GM18520 (cell line): Measurements from ENCODE around the gene LRMDA.

Experiments used
- ATAC-seq: cut with Tn5 transposase; IDR thresholded peaks from one replicate; pipeline ENCODE4 v1.9.1; 2021; ENCODE audit not compliant: unreplicated experiment

LRMDA gene

DNA sequence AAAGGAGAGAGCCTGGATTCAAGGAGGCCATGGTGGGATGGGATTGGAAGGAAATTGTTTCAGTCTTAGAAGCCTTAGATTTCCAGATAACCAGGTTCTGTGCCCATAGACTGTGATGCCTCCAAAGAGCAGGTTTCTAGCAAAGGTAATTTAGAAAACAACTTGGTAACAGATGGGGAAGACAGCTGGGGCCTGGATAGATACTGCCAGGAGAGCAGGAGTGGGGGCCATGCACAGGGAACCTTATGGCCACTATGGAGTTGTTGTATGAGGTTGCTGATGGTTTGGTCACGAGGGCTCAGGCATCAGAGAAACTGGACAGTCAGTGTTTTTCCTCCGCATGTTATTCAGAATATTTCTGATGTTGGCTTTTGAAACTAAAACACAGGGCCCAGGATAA lies 901.9 kb downstream of the LRMDA start:
- ATAC-seq, result no peak

DNA sequence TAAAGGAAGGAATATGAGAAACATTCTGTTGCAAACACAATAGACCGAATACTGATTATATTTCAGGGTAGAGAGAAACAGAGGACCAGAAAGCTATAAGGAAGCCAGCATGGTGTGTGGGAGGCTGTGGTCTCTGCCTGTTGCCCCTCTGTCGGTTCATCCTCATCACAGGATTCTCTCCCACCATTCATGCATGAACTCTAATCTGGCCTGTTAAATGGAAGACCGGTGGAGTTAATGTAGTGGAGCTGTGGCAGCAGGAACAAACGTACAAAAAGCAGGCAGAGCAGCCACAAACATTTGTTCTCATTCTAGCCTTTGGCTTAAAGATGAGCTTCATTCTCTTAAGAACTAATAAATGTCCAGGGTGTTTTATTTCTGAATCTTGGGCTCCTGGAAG lies 902.4 kb downstream of the LRMDA start:
- ATAC-seq, result no peak

DNA sequence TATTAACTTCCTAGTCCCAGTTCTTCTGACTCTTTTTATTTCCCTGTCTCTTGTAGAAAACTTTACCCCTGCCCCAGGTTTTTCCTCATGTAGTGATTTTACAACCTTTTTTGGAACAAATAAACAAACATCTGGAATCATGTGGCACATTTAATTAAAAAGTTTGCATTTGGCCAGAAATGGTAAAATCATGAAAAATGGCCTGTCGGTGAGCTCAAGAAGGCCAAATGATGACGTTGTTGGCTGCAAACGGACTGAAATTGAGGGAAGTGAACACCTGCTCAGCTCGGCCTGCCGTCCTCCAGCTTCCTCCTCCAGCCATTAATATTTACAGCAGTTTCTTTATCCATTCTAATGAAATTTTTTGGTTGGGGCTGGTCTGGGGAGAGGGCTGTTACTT lies 902.8 kb downstream of the LRMDA start:
- no peak for ATAC-seq

DNA sequence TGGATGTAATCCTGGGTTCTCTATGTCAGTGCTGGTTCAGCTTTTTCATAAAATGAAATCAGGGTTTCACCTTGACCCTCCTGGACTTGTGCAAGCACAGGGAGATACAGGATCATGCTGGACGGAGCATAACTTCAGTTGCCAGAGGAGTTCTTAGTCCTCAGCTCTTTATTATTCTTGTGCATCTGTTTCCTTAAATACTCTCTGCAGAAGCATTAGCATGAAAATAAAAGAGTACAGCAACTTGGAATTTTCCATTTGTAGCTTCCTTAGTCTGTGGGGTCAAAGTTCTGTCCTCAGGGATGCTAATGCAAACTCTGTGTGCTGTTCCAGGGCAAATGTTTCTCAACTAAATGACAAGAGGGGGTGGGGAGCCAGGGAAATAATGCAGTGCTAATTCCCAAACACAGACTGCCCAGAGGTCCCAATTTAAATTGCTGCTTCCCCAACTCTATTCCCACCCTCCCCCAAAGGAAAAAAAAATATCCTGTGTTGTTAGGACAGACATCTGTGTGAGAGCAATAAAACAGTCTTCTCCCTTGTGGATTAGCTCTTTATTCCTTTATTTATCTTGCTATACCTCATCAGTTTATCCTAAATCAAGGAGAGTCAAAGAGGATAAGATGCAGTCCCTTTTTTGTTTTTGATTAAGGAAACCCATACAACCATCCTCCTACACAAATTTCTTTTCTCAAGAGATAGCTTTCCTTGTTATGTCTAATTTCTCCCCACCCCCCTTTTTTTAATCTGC lies 905.0 kb downstream of the LRMDA start:
- no peak for ATAC-seq

DNA sequence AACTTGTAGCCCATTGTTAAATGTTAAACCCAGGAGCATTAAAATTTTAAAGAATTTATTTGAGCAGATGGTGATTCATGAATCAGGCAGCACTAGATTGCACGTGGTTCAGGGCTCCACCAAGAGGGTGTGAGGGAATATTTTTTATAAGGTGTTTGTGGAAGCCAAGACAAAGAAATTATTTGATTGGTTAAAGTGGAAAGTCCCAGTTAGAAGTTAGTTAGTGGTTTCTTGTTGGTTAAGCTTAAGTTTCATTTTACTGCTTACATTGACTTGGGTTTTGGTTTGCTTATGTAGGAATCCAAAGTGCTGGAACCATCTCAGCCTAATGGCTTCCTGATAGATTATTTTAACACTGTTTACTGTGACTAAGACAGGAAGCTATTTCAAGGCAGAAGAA lies 906.2 kb downstream of the LRMDA start:
- no peak for ATAC-seq

DNA sequence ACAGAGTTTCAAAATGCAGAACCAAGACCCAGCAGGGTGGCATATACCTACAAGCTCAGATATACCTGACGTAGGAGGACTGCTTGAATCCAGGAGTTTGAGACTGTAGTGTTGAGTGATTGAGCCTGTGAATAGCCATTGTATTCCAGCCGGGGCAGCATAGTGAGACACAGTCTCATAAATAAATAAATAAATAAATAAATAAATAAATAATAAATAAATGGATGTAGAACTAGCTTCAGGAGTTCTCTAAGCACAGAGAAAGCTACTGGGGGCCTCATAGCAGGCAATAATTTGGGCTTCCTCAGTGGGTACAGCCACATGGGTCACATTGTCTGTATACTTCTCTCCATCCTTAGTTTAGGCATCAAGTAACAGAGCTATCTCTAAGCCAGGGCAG lies 906.8 kb downstream of the LRMDA start:
- no peak for ATAC-seq

DNA sequence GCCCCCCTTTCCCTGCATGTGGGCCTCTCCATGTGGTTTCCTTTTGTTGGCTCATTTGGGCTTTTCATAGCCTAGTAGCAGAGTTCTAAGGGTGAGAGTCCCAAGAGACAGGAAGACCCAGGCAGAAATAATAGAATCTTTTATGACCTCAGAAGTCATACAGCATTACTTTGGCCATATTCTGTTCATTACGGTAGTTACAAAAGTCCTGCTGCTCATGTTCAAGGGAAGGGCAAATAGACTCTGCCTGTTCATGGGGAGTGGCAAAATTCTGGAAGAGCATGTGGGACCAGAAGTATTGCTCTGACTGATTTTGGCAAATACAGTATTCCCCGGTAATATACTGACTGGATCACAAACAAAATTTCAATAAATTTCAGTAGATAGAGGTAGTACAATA lies 910.3 kb downstream of the LRMDA start:
- ATAC-seq, result no peak

DNA sequence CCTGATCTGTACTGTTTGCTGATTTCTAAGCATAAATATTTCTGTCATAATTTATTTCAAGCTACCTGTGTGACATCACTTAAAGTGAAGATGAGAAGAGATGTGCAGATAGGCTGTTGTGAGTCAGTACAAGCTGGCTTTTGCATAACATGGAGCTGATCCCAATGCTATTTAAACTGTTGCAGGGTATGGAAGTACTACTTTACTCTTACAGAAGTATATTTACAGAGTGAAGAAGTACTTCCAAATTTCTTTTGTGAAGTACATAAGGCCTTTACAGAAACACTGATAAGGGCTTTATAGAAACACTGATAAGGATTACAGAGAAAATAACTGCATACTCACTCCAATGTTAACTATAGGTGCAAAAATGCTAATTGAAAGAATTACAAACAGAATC lies 911.6 kb downstream of the LRMDA start:
- ATAC-seq, result no peak

DNA sequence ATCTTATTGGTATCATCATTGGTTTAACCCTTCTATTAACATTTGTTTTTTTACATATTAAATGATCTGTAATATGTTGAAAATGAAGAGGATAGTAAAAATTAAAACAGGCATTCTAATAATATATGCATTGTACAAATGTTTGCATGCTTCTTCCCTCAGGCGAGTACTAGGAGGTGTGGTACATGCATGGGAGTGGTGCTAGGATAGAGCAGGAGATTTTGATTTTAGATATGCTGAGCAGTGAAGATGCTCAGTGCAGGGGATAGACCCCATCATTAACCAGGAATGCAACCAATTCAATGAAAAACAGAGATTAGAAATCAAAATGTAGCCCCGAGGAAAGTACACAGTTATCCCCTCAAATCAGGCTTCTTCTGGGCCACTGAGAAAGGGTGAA lies 916.4 kb downstream of the LRMDA start:
- no peak for ATAC-seq

DNA sequence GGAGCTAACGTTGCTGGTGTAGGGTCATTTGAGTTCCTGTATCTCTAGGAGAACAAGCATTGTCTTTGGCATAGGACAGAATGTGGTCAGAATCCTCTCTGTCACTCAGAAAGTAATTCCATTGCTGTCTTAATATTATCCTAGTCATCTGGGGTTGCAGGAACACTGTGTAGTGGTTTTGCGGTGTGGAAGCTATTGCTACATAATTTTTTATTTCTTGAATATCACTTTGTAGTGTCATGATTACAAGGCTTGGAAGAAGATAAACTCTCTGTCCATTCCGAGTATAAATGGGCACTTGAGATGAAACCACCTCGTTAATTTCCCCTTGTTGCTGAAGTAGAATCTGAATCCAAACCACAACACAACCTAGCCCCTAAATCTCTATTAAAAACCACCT lies 919.2 kb downstream of the LRMDA start:
- no peak for ATAC-seq

DNA sequence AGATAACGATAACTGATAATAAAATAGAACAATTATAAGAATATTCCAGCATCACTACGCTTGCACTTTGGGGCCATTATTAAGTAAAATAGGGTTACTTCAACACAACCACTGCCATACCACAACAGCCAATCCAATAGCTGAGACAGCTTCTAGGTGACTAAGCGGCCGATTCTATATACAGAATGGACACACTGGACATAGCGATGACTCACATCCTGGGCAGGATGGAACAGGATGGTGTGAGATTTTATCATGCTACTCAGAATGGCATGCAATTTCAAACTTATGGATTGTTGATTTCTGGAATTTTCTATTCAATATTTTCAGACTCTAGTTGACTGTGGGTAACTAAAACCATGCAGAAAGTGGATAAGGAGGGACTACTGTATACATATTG lies 920.9 kb downstream of the LRMDA start:
- ATAC-seq, result no peak

DNA sequence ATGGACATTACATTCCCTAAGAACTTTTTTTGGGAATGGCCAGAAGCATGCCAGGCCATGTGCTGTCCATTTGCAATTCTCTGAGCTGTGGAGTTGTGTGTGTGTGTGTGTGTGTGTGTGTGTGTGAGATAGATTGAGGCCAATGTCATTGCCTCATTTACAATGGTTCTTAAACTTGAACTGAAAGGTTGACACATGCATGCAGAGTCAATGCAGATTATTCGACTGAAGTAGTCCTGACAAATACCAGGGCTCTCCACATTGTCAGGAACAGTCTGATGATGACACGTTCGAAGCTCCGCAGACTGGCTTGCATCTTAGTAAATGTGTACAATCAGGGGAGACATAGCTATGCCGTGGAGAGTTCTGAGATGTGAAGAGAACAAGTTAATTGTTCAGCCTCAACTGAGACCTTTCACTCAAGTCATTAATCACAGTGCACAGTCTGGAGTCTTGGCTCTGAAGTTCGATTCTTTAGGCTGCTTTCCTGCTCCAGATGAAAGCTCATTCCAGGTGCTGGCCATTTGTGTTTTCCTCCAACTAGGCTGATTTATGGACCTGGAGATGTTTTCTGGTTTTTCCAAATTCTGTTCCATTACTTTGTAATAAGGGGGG lies 921.9 kb downstream of the LRMDA start:
- no peak for ATAC-seq

DNA sequence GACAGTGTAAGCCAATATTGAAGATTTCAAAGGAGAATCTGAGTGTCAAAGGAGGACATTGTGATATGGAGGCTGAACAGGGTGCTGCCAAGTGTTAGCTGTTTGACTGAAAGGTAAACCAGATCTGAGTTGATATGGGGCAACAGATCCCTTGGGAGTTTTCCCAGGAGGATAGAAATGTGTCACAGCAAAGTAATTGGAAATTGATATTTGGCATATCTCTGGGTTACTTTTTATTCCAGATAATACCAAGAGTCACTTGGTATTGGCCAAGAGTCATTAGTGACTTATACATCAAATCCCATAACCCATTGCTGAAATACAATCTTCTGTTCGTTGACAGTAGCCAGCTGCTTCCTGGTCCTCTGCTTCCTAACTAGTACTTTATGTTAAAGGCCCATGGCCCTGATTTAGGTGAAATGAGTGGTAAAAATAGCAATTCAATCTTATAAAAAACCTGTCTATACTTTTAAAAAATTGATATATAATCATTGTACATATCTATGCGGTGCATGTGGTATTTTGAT lies 922.9 kb downstream of the LRMDA start:
- no peak for ATAC-seq

DNA sequence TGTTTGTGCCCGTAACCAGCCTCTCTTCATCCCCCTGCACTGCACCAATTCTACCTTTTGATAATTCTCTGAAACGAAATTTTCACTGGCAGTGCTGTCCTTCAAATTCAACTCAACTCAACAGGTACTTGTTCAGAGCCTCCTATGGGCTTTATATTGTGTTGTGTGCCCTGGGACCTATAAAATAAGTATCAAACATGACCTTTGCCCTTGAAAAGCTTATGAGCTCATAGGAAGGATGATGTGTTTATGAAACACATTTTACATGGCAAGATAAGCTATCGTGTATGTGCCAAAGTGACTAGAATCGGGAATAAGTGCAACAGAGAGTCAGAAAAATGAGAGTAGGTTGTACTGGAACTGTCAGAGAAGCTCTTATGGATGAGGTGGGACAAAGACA lies 923.5 kb downstream of the LRMDA start:
- ATAC-seq, result no peak

DNA sequence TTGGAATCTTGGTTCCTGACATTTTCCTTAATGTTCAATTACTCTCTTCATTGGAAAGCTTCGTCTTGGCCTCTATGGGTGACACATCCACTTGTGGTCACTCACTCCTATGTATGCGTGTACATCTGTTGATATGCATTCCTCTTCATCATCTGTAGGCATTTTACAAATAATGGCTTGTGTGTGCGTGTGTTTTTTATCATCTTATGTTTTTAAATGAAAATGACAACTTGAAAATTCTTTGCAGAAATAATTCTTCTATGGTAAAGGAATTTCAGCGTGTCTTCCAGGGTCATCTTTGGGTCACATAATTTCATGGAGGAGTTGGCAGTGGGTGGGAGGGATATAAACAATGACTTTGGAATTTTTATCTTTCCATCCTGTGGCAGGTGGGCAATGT lies 925.1 kb downstream of the LRMDA start:
- ATAC-seq, result no peak

DNA sequence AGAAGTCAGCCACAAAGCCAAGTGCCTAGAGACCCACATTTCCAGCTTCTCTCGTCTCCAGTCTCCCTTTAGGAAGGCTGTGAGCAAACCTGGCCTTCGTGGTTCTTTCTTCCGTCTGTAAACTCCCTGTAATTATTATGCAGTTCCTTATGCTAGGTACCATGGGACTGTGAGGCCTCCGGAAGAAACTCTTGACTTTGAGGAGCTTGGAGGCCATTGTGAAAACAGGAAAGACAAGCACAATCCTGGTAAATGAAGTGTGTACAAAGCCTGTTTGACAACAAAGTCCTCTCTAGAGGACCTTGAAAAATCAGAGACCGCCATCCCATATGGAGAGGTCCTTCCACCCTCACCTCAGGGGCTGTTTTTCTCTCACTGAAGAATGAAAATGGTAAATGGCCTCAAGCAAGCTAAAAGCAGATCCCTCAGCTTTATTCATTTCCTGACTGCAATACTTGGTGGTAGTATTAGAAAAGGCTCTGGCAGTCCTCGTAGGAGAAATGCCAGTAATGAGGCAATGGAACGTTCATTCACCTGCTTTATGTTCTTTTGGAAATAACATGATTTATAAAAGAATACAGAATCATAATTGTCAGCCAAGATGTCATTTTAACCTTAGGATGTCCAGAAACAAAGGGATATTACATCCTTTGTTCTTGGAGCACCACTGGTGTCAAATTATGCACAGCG lies 926.4 kb downstream of the LRMDA start:
- no peak for ATAC-seq

DNA sequence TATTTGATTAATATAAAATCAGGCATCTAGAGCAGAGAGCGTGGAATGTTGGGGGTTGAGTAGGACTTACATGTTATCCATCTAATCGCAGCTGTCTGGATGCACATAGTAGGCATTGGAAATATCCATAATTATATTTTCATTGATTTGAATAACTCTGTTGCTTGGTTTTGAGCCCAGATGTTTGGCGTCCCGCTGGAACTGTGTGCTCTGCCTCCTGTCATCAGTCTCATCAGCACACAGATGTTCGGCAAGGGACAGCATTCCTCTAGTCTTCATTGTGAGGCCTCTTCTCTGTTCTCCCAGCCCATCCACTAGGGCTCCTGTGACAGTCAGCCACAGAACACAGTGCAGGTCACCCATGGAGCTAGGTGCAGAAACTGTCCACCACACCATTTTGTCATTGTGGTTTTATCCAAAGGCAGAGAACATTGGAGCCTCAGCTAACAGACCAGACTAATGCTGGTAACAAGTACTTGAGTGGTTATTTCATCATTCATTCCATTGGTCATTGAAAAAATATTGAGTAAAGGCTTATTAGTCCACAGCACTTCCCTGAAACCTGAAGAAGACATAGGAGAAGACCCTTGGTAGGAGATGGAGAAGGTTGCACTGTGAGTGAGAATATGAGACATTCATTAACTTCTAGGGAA lies 927.4 kb downstream of the LRMDA start:
- ATAC-seq, result no peak

DNA sequence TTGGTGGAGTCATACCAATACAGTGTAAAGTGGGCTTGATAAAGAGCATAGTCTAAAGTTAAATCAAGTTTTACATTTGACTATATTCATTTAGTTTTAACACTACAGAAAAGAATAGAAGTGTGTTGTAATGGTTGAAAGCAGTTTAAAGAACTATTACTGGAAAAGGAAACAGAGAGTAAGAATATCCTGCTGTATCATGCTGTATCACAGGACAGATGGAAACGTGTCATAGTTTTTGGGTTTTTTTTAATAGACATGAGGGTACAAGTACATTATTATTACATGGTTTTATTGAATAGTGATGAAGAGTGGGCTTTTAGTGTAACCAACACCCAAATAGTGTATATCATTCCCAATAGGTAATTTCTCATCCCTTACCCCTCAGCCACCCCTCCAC lies 944.3 kb downstream of the LRMDA start:
- ATAC-seq, result no peak

DNA sequence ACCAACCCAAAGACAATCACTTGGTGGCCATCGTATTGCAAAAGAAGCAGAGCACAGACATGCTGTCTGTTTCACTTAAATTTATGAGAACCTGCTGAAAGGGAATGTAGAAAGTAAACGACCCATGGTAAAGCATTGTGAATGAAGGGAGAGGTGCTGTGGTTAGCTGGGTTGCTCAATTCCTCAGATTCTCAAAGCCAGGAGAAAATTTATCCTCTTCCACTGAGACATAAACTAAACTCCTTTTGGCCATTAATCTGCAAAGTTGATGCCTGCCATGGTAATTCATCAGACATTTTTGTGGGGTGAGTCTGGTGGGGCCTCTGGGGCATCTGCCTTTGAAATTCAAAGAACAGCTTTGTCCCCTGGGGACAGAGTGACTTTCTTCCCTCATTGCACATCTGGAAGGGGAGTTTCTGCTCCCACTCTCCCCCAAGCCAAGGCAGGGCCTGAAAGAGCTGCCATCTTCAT lies 951.0 kb downstream of the LRMDA start:
- no peak for ATAC-seq

DNA sequence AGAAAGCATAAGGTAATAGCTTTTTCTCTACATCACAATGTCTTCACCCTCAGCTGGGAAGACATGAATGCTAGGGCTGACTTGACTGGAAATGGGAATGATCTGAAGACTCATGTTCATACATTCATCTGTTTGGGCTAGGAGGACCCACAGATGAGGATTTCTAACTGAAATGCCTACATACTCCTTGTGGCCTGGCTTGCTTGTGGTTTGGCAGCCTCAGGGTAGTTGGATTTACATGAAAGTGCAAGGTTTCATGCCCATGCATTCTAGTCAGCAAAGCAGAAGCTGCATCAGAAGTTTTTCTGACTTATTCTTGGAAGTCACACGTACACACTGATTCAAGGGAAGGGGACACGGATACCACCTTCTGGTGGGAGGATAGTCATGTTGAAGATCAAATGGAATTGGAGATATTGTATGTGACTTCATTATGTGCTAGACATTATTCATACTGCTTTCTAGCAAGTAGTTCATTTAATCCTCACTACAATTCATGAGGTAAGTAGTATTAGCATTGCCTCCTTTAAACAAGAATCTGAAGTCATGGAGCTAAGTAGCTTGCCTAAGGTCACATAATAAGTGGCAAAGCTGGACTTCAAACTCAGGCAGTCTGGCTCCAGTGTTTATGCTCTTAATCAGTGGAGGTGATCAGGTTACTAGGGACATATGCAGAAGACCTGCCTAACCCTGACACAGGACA lies 957.0 kb downstream of the LRMDA start:
- ATAC-seq, result no peak
